Astrocyte of the spinal cord (primary cell): ENCODE results near the gene ATP8A1.

ENCODE experiments used
- DNase-seq: peaks from one replicate; pipeline ENCODE4 v3.0.0; 2011; ENCODE audit warnings: low read depth, low spot score
- H3K4me3 ChIP-seq: 2 replicates; pipeline ENCODE4 v1.5.1; 2011; ENCODE audit warnings: low read depth, mild to moderate bottlenecking, low read length, moderate library complexity
- in situ Hi-C: cut with HindIII; loops from 2 replicates; pipeline ENCODE4 v1.10.0; 2017; ENCODE audit warnings: low sequenced_read_pairs
- TF ChIP-seq, protein P1 (sequence below): IDR thresholded peaks from 2 replicates; pipeline ENCODE4 v1.5.1; 2012; ENCODE audit warnings: low read depth, mild to moderate bottlenecking, low read length, inconsistent platforms

Gene ATP8A1

DNA sequence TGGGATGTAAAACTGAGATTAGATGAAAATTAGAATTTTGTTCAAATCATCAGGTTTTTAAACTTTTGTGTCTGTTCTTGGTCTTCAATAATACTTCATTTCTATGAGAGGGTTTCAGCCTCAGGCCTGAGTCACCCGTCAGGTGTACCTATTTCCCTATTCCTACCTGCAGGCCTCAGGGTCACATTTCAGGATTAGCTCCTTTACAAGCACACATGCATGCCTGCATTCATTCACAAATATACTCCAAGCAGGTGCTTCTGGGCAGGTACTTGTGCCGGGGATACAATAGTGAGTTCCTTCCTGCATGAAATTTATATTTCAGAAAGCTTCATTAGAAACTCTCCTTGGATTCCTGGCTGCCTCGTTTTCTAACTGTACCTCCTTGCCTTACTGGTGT, 144.7 kb downstream of the ATP8A1 start:
- no peak for DNase-seq
- TF ChIP-seq, protein P1, sequence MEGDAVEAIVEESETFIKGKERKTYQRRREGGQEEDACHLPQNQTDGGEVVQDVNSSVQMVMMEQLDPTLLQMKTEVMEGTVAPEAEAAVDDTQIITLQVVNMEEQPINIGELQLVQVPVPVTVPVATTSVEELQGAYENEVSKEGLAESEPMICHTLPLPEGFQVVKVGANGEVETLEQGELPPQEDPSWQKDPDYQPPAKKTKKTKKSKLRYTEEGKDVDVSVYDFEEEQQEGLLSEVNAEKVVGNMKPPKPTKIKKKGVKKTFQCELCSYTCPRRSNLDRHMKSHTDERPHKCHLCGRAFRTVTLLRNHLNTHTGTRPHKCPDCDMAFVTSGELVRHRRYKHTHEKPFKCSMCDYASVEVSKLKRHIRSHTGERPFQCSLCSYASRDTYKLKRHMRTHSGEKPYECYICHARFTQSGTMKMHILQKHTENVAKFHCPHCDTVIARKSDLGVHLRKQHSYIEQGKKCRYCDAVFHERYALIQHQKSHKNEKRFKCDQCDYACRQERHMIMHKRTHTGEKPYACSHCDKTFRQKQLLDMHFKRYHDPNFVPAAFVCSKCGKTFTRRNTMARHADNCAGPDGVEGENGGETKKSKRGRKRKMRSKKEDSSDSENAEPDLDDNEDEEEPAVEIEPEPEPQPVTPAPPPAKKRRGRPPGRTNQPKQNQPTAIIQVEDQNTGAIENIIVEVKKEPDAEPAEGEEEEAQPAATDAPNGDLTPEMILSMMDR, result no peak
- H3K4me3 ChIP-seq, result no peak overlapping the region
- in situ Hi-C loops, result no loop called here

- no peak for DNase-seq
- TF ChIP-seq, protein P1, result no peak
- in situ Hi-C loops, result no loop called here
- no peak overlapping the region for H3K4me3 ChIP-seq
Observed at GRCh38 chr4:42510225-42510624, 146.7 kb downstream of the ATP8A1 start.

- TF ChIP-seq, protein P1, result no peak
- DNase-seq, result peak; percentile 25
- H3K4me3 ChIP-seq, result no peak overlapping the region
- in situ Hi-C loops, result no loop called here
Observed at GRCh38 chr4:42501624-42502401, 155.1 kb downstream of the ATP8A1 start.

GRCh38 chr4:42498040-42498439, 158.9 kb downstream of the ATP8A1 start:
- TF ChIP-seq, protein P1, result no peak
- no peak for DNase-seq
- no peak overlapping the region for H3K4me3 ChIP-seq
- in situ Hi-C loops, result no loop called here

DNA sequence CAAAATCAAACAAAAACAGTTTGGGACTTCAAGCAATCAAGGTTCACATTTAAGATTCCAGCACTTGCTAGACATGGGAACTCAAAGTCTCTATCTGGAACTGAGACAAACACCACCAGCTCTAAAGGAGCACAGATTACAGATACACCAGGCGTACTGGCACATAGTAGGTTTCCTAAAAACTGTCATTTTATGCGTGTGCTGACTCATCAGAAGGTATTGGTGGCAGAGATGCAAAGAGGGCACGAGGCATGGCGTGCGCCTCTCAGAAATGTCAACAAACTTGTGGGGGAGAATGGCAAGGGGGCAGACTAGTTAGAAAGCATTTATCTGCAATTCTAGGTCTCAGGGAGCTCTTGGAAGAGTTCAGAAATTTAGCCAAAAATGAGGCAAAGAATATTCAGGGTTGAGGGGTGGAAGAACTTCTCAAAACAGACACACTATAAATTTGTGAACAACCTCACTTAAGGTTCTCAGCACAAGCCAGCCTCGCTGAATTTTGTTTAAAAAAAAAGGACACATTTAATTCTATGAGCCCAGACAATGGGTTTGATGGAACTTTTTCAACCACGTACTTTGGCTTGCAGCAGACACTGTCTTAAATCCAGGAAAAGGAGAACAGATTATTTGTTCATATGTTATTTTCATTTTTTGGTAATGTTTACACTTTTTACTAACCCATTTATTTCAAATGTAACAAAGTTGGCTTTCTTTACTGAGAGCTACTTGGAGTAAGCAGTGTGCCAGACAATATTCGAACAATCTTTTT, 159.6 kb downstream of the ATP8A1 start:
- in situ Hi-C loops, result no loop called here
- TF ChIP-seq, protein P1, result no peak
- no peak overlapping the region for H3K4me3 ChIP-seq
- DNase-seq, result no peak

GRCh38 chr4:42492962-42493361, 163.9 kb downstream of the ATP8A1 start:
- no peak for DNase-seq
- in situ Hi-C loops, result no loop called here
- TF ChIP-seq, protein P1, result no peak
- no peak overlapping the region for H3K4me3 ChIP-seq
